HepG2 (cell line): ENCODE measurements around the gene CYB5B. TPM values are rescaled to one million over a fixed set of nuclear protein-coding genes. Genes with fewer than 3 reads are reported as not detected.

Source experiments
- ATAC-seq: fragments of 200-7000 bp; cut with Tn5 transposase; 3 replicates; pipeline ENCODE4 v1.9.1; 2020; ENCODE audit warnings: mild to moderate bottlenecking, moderate library complexity
- BruUV-seq: library from RNA; stranded (reverse); fragments of 400-500 nt; replicated peaks from 2 replicates; lab custom pipeline; 2021; lab: Mats Ljungman, UMichigan
- CTCF ChIA-PET: fragments of 300-600 bp; formaldehyde crosslinking; extraction: SDS; loops from one replicate; lab custom pipeline; 2021; ENCODE audit warnings: low total read pairs, inconsistent platforms, low intra/inter-chr PET ratio; lab: Yijun Ruan, JAX
- POLR2A ChIA-PET: fragments of 350-600 bp; sonication (Branson Sonifier 250); formaldehyde crosslinking; loops from one replicate; lab custom pipeline; 2020; ENCODE audit warnings: antibody characterized with exemption, inconsistent platforms; lab: Yijun Ruan, JAX
- DNase-seq: peaks from one replicate; pipeline ENCODE4 v3.0.0-alpha.2; 2015; ENCODE audit warnings: low spot score
- FAIRE-seq: peaks from 3 replicates; lab custom pipeline; 2011; peaks lifted over from hg19 to GRCh38; lab: Jason Lieb, UNC
- H2AFZ ChIP-seq: one replicate; pipeline ENCODE4 v1.6.1; 2011; ENCODE audit warnings: low read length, inconsistent platforms
- H3K27ac ChIP-seq: fragments of 300-600 bp; 3 replicates; pipeline ENCODE4 v1.8.0; 2011; ENCODE audit warnings: mixed run types, mild to moderate bottlenecking, mixed read lengths, low read length, inconsistent platforms; ENCODE audit not compliant: insufficient read depth; ENCODE audit errors: extremely low read length
- H3K27me3 ChIP-seq, 2 experiments: fragments of 200-600 bp in 1 of 2; 2 replicates in 1 of 2; 3 replicates in 1 of 2; pipeline versions ENCODE4 v1.6.0 to v1.8.0; 2011; ENCODE audit warnings: low read length in 2 of 2, mild to moderate bottlenecking in 2 of 2, moderate library complexity in 2 of 2, inconsistent platforms in 1 of 2; ENCODE audit not compliant: insufficient read depth in 2 of 2, control insufficient read depth in 1 of 2
- H3K36me3 ChIP-seq, 2 experiments: fragments of 200-600 bp in 1 of 2; replicated peaks in 1 of 2; 2 replicates in 1 of 2; 3 replicates in 1 of 2; pipeline versions ENCODE4 v1.5.1 to v1.8.0; 2011; ENCODE audit warnings: low read length in 2 of 2, inconsistent platforms in 1 of 2; ENCODE audit not compliant: insufficient read depth in 2 of 2, control insufficient read depth in 1 of 2
- H3K4me1 ChIP-seq: 2 replicates; pipeline ENCODE4 v1.5.1; 2012; ENCODE audit warnings: low read length, inconsistent platforms; ENCODE audit not compliant: insufficient read depth
- H3K4me2 ChIP-seq: 2 replicates; pipeline ENCODE4 v1.6.0; 2011; ENCODE audit warnings: low read depth, low read length, inconsistent platforms
- H3K4me3 ChIP-seq, 3 experiments: fragments of 200-600 bp in 1 of 3; sonication (generic), shearing (Covaris generic) in 1 of 3; replicated peaks in 1 of 3; 2 replicates each; pipeline ENCODE4 v1.5.1; 2011 to 2016; ENCODE audit warnings: low read length in 3 of 3, inconsistent platforms in 2 of 3, low read depth in 2 of 3, mild to moderate bottlenecking in 2 of 3, control low read depth in 1 of 3, mixed read lengths in 1 of 3; ENCODE audit not compliant: insufficient read depth in 1 of 3
- H3K79me2 ChIP-seq: one replicate; pipeline ENCODE4 v1.6.1; 2011; ENCODE audit warnings: low read length, inconsistent platforms; ENCODE audit not compliant: insufficient read depth
- H3K9ac ChIP-seq: 2 replicates; pipeline ENCODE4 v1.6.0; 2011; ENCODE audit warnings: mild to moderate bottlenecking, low read depth, low read length, inconsistent platforms; ENCODE audit not compliant: insufficient read depth
- H3K9me3 ChIP-seq: 2 replicates; pipeline ENCODE4 v1.5.1; 2012; ENCODE audit warnings: mild to moderate bottlenecking, low read length
- H4K20me1 ChIP-seq: 2 replicates; pipeline ENCODE4 v1.6.0; 2011; ENCODE audit warnings: inconsistent platforms, mild to moderate bottlenecking, low read length, moderate library complexity; ENCODE audit not compliant: insufficient read depth
- ELF1 ChIP-seq: sonication (generic); formaldehyde crosslinking; IDR thresholded peaks from 2 replicates; pipeline ENCODE4 v1.4.0; 2020; ENCODE audit warnings: missing genetic modification reagents
- KDM1A ChIP-seq: IDR thresholded peaks from 2 replicates; pipeline ENCODE4 v1.6.1; 2016; ENCODE audit warnings: missing compliant biosample characterization
- RXRB ChIP-seq: IDR thresholded peaks from 2 replicates; pipeline ENCODE4 v1.6.1; 2016; ENCODE audit warnings: borderline replicate concordance, missing genetic modification reagents, missing compliant biosample characterization
- YY1 ChIP-seq: IDR thresholded peaks from 2 replicates; pipeline ENCODE4 v1.6.1; 2011; ENCODE audit warnings: low read length, low read depth, moderate library complexity, mild to moderate bottlenecking; ENCODE audit not compliant: insufficient read depth, insufficient replicate concordance
- ZBTB38 ChIP-seq: sonication (generic); formaldehyde crosslinking; IDR thresholded peaks from 2 replicates; pipeline ENCODE4 v1.5.1; 2020; ENCODE audit warnings: mild to moderate bottlenecking, missing genetic modification reagents
- ZBTB7A ChIP-seq: sonication (generic); formaldehyde crosslinking; IDR thresholded peaks from 2 replicates; pipeline ENCODE4 v1.8.0; 2022; ENCODE audit warnings: mild to moderate bottlenecking, missing genetic modification reagents
- ZFY ChIP-seq: sonication (generic); formaldehyde crosslinking; IDR thresholded peaks from 2 replicates; pipeline ENCODE4 v1.4.0; 2020; ENCODE audit warnings: missing genetic modification reagents
- ZNF460 ChIP-seq: sonication (generic); formaldehyde crosslinking; IDR thresholded peaks from 2 replicates; pipeline ENCODE4 v1.5.1; 2020; ENCODE audit warnings: missing genetic modification reagents, mild to moderate bottlenecking, borderline replicate concordance
- ZNF629 ChIP-seq: sonication (generic); formaldehyde crosslinking; conservative IDR thresholded peaks from 2 replicates; pipeline ENCODE4 v1.5.0; 2020; ENCODE audit warnings: missing genetic modification reagents
- WGBS: methylation state at CpG from one replicate; pipeline ENCODE4 v1.1.6; 2017; ENCODE audit warnings: low lambda C conversion rate; 5-methylcytosine and 5-hydroxymethylcytosine counted together
- in situ Hi-C: cut with HindIII; loops from 2 replicates; pipeline ENCODE4 v1.10.0; 2017; ENCODE audit warnings: low pct_unique_long_range_greater_than_20kb; ENCODE audit not compliant: extremely low pct_ligation_motif_present
- intact Hi-C: fragments of 100-400 bp; cut with micrococcal nuclease; formaldehyde crosslinking; loops from one replicate; pipeline ENCODE4 v1.10.0; 2022; ENCODE audit not compliant: unreplicated experiment
- polyA plus RNA-seq, 8 experiments: library from polyadenylated mRNA; depleted of rRNA in 3 of 8; stranded (reverse) in 7 of 8; unstranded in 1 of 8; fragments of >200 nt; fragmentation: Illumina TruSeq in 4 of 8; extraction: Trizol in 4 of 8; gene quantifications; 2 replicates each; pipeline versions ENCODE4 v1.2.1 to v1.2.3, GENCODE V29; 2011 to 2016; ENCODE audit warnings: low read depth in 4 of 8, missing spikeins in 1 of 8, mixed read lengths in 1 of 8; ENCODE audit not compliant: insufficient read depth in 1 of 8
- total RNA-seq, 5 experiments: library from RNA; depleted of rRNA; stranded (reverse); fragments of >200 nt; fragmentation: Illumina TruSeq; extraction: Trizol; gene quantifications; 2 replicates each; pipeline ENCODE4 v1.2.3, GENCODE V29; 2016; ENCODE audit warnings: low read depth in 1 of 5

The CYB5B gene
- total and polyA plus RNA-seq, 2 of the 13 experiments (the other 11 are each of a cell fraction or from before 2014, with no cell fraction given): 234 to 432 TPM

DNA sequence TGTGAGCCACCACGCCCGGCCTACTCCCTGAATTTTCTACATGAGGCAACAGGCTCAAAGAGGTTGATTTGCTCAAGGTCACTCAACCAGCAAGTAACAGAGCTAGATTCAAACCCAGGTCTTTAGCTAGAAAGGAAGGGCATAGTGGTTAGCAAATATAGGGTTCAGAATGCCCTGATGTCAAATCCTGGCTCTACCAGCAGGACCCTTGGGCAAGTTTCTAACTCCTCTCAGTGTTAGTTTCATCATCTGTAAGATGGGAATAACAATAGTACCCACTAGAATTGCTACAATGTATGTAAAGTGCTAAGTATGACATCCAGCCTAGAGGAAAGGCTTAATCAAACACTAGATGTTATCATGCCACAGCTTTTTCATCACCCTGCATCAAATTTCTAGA is 19.1 kb upstream of the CYB5B start:
- ChIA-PET CTCF (no interaction called here), POLR2A (interaction anchor here (1.1 to 2.4 kb wide), 5 partner anchors 8 to 162 kb away, joined by 3 to 12 read pairs (median 4); no protein-coding TSS in a partner anchor)
- no peaks in the 10 kb centered on the region for H3K27me3 ChIP-seq
- H3K4me1 ChIP-seq: peaks cover 56% of the 10 kb centered on the region
- H3K9ac ChIP-seq: no peak overlapping the region
- DNase-seq (no peak), ATAC-seq (no peak), FAIRE-seq (no peak)
- WGBS: 96% methylated on average over 2 of the region's 2 CpGs
- in situ Hi-C loops (no loop called here), intact Hi-C loops (no loop called here)
- H3K4me3 ChIP-seq: no peak overlapping the region
- no peaks in the 10 kb centered on the region for H3K36me3 ChIP-seq
- no peaks in the 10 kb centered on the region for H4K20me1 ChIP-seq
- no TSS peak for BruUV-seq
- H3K9me3 ChIP-seq: no peaks in the 10 kb centered on the region
- no peak overlapping the region for H3K4me2 ChIP-seq
- TF ChIP-seq ZNF460 (peak; percentile 81; the same call in 1 of the 2 replicates), KDM1A (0 out of 2 replicates have a peak, but pooled peaks have one; percentile 18), ZNF629 (peak; percentile 78), RXRB (CRISPR knock-in tag) (no peak)
- peak overlapping the region; percentile 9 for H3K27ac ChIP-seq
- H2AFZ ChIP-seq: no peak overlapping the region
- no peaks in the 10 kb centered on the region for H3K79me2 ChIP-seq

DNA sequence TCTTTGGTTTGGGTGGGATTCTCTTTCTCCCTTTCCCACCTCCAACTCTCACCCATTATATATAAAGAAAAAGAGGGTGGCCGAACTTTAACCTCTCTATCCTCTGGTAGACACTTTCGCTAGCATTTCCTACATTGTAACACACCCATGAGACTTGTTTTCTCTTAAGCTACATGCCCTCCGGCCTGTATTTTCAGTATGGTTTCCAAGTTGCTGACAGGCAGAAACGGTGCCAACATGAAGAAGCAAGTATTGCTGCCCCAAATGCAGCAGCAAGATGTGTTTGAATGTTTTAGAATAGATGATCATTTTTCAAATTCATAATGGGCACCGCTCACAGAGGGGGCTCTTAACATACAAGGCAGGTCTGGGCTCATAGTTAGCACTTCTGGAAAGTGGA is 18.7 kb upstream of the CYB5B start:
- intact Hi-C loops (no loop called here), in situ Hi-C loops (no loop called here)
- ATAC-seq: no peak
- peak overlapping the region; percentile 9 for H3K27ac ChIP-seq
- no peaks in the 10 kb centered on the region for H3K79me2 ChIP-seq
- peaks cover 60% of the 10 kb centered on the region for H3K4me1 ChIP-seq
- no peaks in the 10 kb centered on the region for H3K9me3 ChIP-seq
- CTCF ChIA-PET: no interaction called here
- H3K27me3 ChIP-seq: no peaks in the 10 kb centered on the region
- H3K4me3 ChIP-seq: no peak overlapping the region
- H3K36me3 ChIP-seq: no peaks in the 10 kb centered on the region
- H3K9ac ChIP-seq: no peak overlapping the region
- no peak for DNase-seq
- no peak for FAIRE-seq
- H2AFZ ChIP-seq: peak overlapping the region; percentile 28
- BruUV-seq: no TSS peak
- no peaks in the 10 kb centered on the region for H4K20me1 ChIP-seq
- 89% methylated on average over 5 of the region's 5 CpGs for WGBS
- H3K4me2 ChIP-seq: no peak overlapping the region
- no peak for TF ChIP-seq ELF1 (CRISPR knock-in tag)
- no peak for TF ChIP-seq ZBTB38 (CRISPR knock-in tag)
- TF ChIP-seq ZFY (CRISPR knock-in tag): 0 out of 2 replicates have a peak, but pooled peaks have one; percentile 35
- TF ChIP-seq YY1: no peak
- TF ChIP-seq ZBTB7A: no peak
- TF ChIP-seq, all 625 proteins: peak for 1
- POLR2A ChIA-PET: interaction anchor here (1.1 to 2.4 kb wide), 3 partner anchors 8 to 12 kb away, joined by 3 to 12 read pairs (median 7); no protein-coding TSS in a partner anchor
